ENCODE results near the gene IGSF3. TPM values are rescaled to one million over a fixed set of nuclear protein-coding genes. Genes with fewer than 3 reads are reported as not detected.
A peak's percentile ranks its signal among the peaks of the same experiment; 100 is the strongest.

IGSF3 gene
- total and polyA plus RNA-seq, 2 donors (not counting 1 experiment from before 2014, with no cell fraction given) = under 0.01 to 0.02 TPM

DNA sequence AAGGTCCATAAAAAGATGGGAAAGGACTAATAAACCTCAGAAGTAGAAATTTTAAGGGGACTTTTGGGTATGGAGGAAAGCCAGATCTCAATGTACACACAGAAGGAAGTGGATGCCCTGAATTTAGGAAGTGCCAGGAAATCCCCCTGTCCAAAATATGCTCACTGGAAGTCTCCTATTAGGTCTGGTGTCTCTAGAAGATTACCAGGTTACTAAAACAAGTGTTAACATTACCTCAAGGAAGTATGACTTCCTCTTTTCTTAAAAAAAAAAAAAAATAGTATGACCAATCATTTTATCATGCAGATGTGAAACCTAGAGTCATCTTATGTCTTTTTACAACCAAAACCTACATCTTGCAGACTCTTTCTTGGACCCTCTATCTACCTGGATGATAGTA, 127.4 kb downstream of the IGSF3 start:
- H3K79me2 ChIP-seq (ENCODE audit: control insufficient read depth, insufficient read depth, low read length) = no peaks in the 10 kb centered on the region
- no peaks in the 10 kb centered on the region for H3K9me3 ChIP-seq (ENCODE audit: control insufficient read depth, insufficient read depth, low read depth, low read length)
- no peak overlapping the region for H3K9ac ChIP-seq (ENCODE audit: insufficient read depth, low read length)
- H3K4me2 ChIP-seq (ENCODE audit: extremely low read depth, insufficient read depth, low read length) = no peak overlapping the region
- no peak overlapping the region for H3K27ac ChIP-seq (ENCODE audit: insufficient read depth, low read length)
- no peaks in the 10 kb centered on the region for H4K20me1 ChIP-seq (ENCODE audit: control insufficient read depth, extremely low read depth, insufficient read depth, low read length)
- DNase-seq (ENCODE audit: low read depth in 2 of 2) = no peak
- no peak for TF ChIP-seq EZH2 (IDR thresholded peaks at IDR 0.05; ENCODE audit: low read length, missing control alignments)
- TF ChIP-seq, protein P1, sequence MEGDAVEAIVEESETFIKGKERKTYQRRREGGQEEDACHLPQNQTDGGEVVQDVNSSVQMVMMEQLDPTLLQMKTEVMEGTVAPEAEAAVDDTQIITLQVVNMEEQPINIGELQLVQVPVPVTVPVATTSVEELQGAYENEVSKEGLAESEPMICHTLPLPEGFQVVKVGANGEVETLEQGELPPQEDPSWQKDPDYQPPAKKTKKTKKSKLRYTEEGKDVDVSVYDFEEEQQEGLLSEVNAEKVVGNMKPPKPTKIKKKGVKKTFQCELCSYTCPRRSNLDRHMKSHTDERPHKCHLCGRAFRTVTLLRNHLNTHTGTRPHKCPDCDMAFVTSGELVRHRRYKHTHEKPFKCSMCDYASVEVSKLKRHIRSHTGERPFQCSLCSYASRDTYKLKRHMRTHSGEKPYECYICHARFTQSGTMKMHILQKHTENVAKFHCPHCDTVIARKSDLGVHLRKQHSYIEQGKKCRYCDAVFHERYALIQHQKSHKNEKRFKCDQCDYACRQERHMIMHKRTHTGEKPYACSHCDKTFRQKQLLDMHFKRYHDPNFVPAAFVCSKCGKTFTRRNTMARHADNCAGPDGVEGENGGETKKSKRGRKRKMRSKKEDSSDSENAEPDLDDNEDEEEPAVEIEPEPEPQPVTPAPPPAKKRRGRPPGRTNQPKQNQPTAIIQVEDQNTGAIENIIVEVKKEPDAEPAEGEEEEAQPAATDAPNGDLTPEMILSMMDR (conservative IDR thresholded peaks at IDR 0.05 in 1 of 2, IDR thresholded peaks at IDR 0.05 in 1 of 2; ENCODE audit: low read depth in 1 of 2, low read length in 2 of 2) = no peak
- H3K4me3 ChIP-seq (replicated peaks in 1 of 4; ENCODE audit: control extremely low read depth in 1 of 4, insufficient read depth in 1 of 4, low read depth in 3 of 4, low read length in 4 of 4) = no peak overlapping the region
- no peaks in the 10 kb centered on the region for H3K36me3 ChIP-seq (ENCODE audit: control insufficient read depth, insufficient read depth, low read length)
- H2AFZ ChIP-seq (ENCODE audit: low read length) = no peak overlapping the region
- peaks cover 3% of the 10 kb centered on the region for H3K4me1 ChIP-seq (ENCODE audit: control insufficient read depth, extremely low read depth, insufficient read depth, low read length)
- no peaks in the 10 kb centered on the region for H3K27me3 ChIP-seq (ENCODE audit: control insufficient read depth, insufficient read depth, low read length)

DNA sequence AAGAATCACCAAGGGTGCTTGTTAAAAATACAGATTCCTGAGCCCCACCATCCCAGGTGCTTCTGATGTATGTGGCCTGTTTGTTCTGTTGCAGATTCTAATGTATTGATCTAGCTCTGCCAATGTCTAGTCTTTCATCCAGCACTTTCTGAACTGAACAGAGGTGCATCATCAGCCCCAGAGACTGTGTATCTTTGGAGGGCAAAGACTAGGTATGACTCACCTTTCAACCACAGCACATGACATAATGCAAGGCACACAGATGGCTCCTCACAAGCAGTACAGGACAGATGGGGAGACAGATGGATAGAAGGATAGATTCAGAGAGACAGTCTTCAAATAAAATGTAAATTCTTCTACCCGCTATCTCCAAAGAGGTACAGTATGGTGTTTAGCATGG, 129.0 kb downstream of the IGSF3 start:
- TF ChIP-seq, protein P1 (conservative IDR thresholded peaks at IDR 0.05 in 1 of 2, IDR thresholded peaks at IDR 0.05 in 1 of 2; ENCODE audit: low read depth in 1 of 2, low read length in 2 of 2) = no peak
- TF ChIP-seq EZH2 (IDR thresholded peaks at IDR 0.05; ENCODE audit: low read length, missing control alignments) = no peak
- H3K36me3 ChIP-seq (ENCODE audit: control insufficient read depth, insufficient read depth, low read length) = no peaks in the 10 kb centered on the region
- no peak overlapping the region for H3K4me3 ChIP-seq (replicated peaks in 1 of 4; ENCODE audit: control extremely low read depth in 1 of 4, insufficient read depth in 1 of 4, low read depth in 3 of 4, low read length in 4 of 4)
- H3K27me3 ChIP-seq (ENCODE audit: control insufficient read depth, insufficient read depth, low read length) = no peaks in the 10 kb centered on the region
- DNase-seq (ENCODE audit: low read depth in 2 of 2) = peak; percentile 20 to 75
- H3K79me2 ChIP-seq (ENCODE audit: control insufficient read depth, insufficient read depth, low read length) = no peaks in the 10 kb centered on the region
- no peaks in the 10 kb centered on the region for H3K9me3 ChIP-seq (ENCODE audit: control insufficient read depth, insufficient read depth, low read depth, low read length)
- H3K4me1 ChIP-seq (ENCODE audit: control insufficient read depth, extremely low read depth, insufficient read depth, low read length) = peaks cover 3% of the 10 kb centered on the region
- no peak overlapping the region for H3K4me2 ChIP-seq (ENCODE audit: extremely low read depth, insufficient read depth, low read length)
- H3K9ac ChIP-seq (ENCODE audit: insufficient read depth, low read length) = no peak overlapping the region
- H4K20me1 ChIP-seq (ENCODE audit: control insufficient read depth, extremely low read depth, insufficient read depth, low read length) = no peaks in the 10 kb centered on the region
- H3K27ac ChIP-seq (ENCODE audit: insufficient read depth, low read length) = no peak overlapping the region
- no peak overlapping the region for H2AFZ ChIP-seq (ENCODE audit: low read length)

DNA sequence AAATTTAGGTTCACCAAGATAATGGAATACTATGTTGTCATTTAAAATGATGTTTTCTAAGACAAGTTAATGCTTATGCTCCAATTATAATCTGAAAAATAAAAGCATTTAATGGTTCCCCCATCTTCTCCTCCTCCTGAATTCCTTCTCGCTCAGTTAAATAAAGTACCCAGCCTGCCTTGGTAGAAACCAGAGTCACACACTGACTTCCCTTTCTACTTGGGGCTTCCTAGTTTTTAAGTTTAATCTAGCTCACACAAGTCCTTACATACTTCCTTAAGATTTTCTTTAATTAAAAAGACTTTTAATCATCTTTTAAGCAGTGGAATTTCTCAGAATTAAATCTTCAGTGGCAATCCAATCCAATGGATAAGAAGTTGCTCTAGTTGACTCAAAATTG, 129.6 kb downstream of the IGSF3 start:
- TF ChIP-seq, protein P1 (conservative IDR thresholded peaks at IDR 0.05 in 1 of 2, IDR thresholded peaks at IDR 0.05 in 1 of 2; ENCODE audit: low read depth in 1 of 2, low read length in 2 of 2) = no peak
- no peak for TF ChIP-seq EZH2 (IDR thresholded peaks at IDR 0.05; ENCODE audit: low read length, missing control alignments)
- no peak overlapping the region for H3K9ac ChIP-seq (ENCODE audit: insufficient read depth, low read length)
- H3K36me3 ChIP-seq (ENCODE audit: control insufficient read depth, insufficient read depth, low read length) = no peaks in the 10 kb centered on the region
- H4K20me1 ChIP-seq (ENCODE audit: control insufficient read depth, extremely low read depth, insufficient read depth, low read length) = no peaks in the 10 kb centered on the region
- H2AFZ ChIP-seq (ENCODE audit: low read length) = no peak overlapping the region
- no peaks in the 10 kb centered on the region for H3K9me3 ChIP-seq (ENCODE audit: control insufficient read depth, insufficient read depth, low read depth, low read length)
- peaks cover 3% of the 10 kb centered on the region for H3K4me1 ChIP-seq (ENCODE audit: control insufficient read depth, extremely low read depth, insufficient read depth, low read length)
- no peaks in the 10 kb centered on the region for H3K79me2 ChIP-seq (ENCODE audit: control insufficient read depth, insufficient read depth, low read length)
- H3K27ac ChIP-seq (ENCODE audit: insufficient read depth, low read length) = no peak overlapping the region
- no peak overlapping the region for H3K4me2 ChIP-seq (ENCODE audit: extremely low read depth, insufficient read depth, low read length)
- H3K27me3 ChIP-seq (ENCODE audit: control insufficient read depth, insufficient read depth, low read length) = no peaks in the 10 kb centered on the region
- no peak overlapping the region for H3K4me3 ChIP-seq (replicated peaks in 1 of 4; ENCODE audit: control extremely low read depth in 1 of 4, insufficient read depth in 1 of 4, low read depth in 3 of 4, low read length in 4 of 4)
- DNase-seq (ENCODE audit: low read depth in 2 of 2) = no peak
